ENCODE data around the gene FAM20A. TPM values are rescaled to one million over a fixed set of nuclear protein-coding genes. Genes with fewer than 3 reads are reported as not detected.

The FAM20A gene
- total and polyA plus RNA-seq, 8 donors = 11.4 to 81.3 (median 17.0) TPM; not detected in 1

- Histone ChIP-seq H3K4me3 (no peak overlapping the region), H3K36me3 (no peaks in the 10 kb centered on the region), H3K27me3 (peaks cover 0 to 22% (median 16%) of the 10 kb centered on the region in 3 donors), H3K9me3 (no peaks in the 10 kb centered on the region), H3K4me1 (peaks cover 23 to 50% (median 39%) of the 10 kb centered on the region in 4 donors), H3K27ac (no peak overlapping the region)
- DNase-seq = no peak
- intact Hi-C loops (cut with DNase I; ENCODE audit: low total_unique reads) = no loop called here
- TF ChIP-seq POLR2AphosphoS5 (IDR thresholded peaks at IDR 0.05) = no peak
- no peak for TF ChIP-seq POLR2A (IDR thresholded peaks at IDR 0.05)
- no peak for TF ChIP-seq EP300 (IDR thresholded peaks at IDR 0.05)
- TF ChIP-seq CTCF (IDR thresholded peaks at IDR 0.05) = no peak
- 56 to 80% (median 73%) methylated on average over 5 of the region's 5 CpGs for WGBS, 5 donors
These were observed 4.7 kb downstream of the FAM20A start for GRCh38 chr17:68596411-68596945.

- 47 to 76% (median 55%) methylated on average over 2 of the region's 2 CpGs for WGBS, 5 donors
These were observed 5.2 kb downstream of the FAM20A start for GRCh38 chr17:68595986-68596385.

GRCh38 chr17:68595496-68595895 lies 5.7 kb downstream of the FAM20A start:
- no peaks in the 10 kb centered on the region for H3K36me3 ChIP-seq
- 59 to 73% (median 65%) methylated on average over 5 of the region's 5 CpGs for WGBS, 5 donors
- intact Hi-C loops (cut with DNase I; ENCODE audit: low total_unique reads) = no loop called here
- H3K27me3 ChIP-seq = peaks cover 0 to 12% (median 8%) of the 10 kb centered on the region in 3 donors
- no peak overlapping the region for H3K4me3 ChIP-seq
- no peak for TF ChIP-seq POLR2AphosphoS5 (IDR thresholded peaks at IDR 0.05)
- TF ChIP-seq CTCF (IDR thresholded peaks at IDR 0.05) = no peak
- H3K4me1 ChIP-seq = peaks cover 13 to 42% (median 31%) of the 10 kb centered on the region in 4 donors
- no peaks in the 10 kb centered on the region for H3K9me3 ChIP-seq
- DNase-seq = no peak
- peak overlapping the region in 1 of 5 donors; percentile 13 for H3K27ac ChIP-seq

More at GRCh38 chr17:68595986-68596385, 5.2 kb downstream of the FAM20A start:
- intact Hi-C loops (cut with DNase I; ENCODE audit: low total_unique reads) = no loop called here
- peaks cover 18 to 45% (median 35%) of the 10 kb centered on the region in 4 donors for H3K4me1 ChIP-seq
- H3K27ac ChIP-seq = peak overlapping the region in 1 of 5 donors; percentile 13
- H3K27me3 ChIP-seq = peaks cover 0 to 17% (median 11%) of the 10 kb centered on the region in 3 donors
- no peak overlapping the region for H3K4me3 ChIP-seq
- no peaks in the 10 kb centered on the region for H3K9me3 ChIP-seq
- no peak for DNase-seq
- no peaks in the 10 kb centered on the region for H3K36me3 ChIP-seq
- TF ChIP-seq EP300 (IDR thresholded peaks at IDR 0.05) (no peak), POLR2AphosphoS5 (IDR thresholded peaks at IDR 0.05) (no peak), POLR2A (IDR thresholded peaks at IDR 0.05) (no peak), CTCF (IDR thresholded peaks at IDR 0.05) (no peak)

GRCh38 chr17:68594552-68594951 lies 6.6 kb downstream of the FAM20A start:
- DNase-seq = no peak
- Histone ChIP-seq H3K36me3 (no peaks in the 10 kb centered on the region), H3K4me1 (peaks cover 4 to 33% (median 22%) of the 10 kb centered on the region in 4 donors), H3K27ac (no peak overlapping the region), H3K4me3 (no peak overlapping the region), H3K27me3 (peaks cover 0 to 3% (median 0%) of the 10 kb centered on the region in 3 donors), H3K9me3 (no peaks in the 10 kb centered on the region)
- TF ChIP-seq CTCF (IDR thresholded peaks at IDR 0.05) = no peak
- TF ChIP-seq EP300 (IDR thresholded peaks at IDR 0.05) = no peak
- TF ChIP-seq POLR2A (IDR thresholded peaks at IDR 0.05) = no peak
- TF ChIP-seq POLR2AphosphoS5 (IDR thresholded peaks at IDR 0.05) = no peak
- 90 to 97% (median 94%) methylated on average over 2 of the region's 2 CpGs for WGBS, 5 donors
- intact Hi-C loops (cut with DNase I; ENCODE audit: low total_unique reads) = no loop called here
